ENCODE results near the gene FAM227B. TPM values are rescaled to one million over a fixed set of nuclear protein-coding genes. Genes with fewer than 3 reads are reported as not detected.
"Not testable (repeated sequence)": the region's sequence is repeated elsewhere in the genome, so short reads cannot be mapped to it uniquely, and the experiment has no call there.

The FAM227B gene
- total and polyA plus RNA-seq, 2 of the 13 experiments (the other 11 are each of a cell fraction or from before 2014, with no cell fraction given) = 1.9 to 2.6 TPM

GRCh38 chr15:49592829-49593316 is 27.7 kb downstream of the FAM227B start (continued):
- TF ChIP-seq NFYB (CRISPR knock-in tag; IDR thresholded peaks at IDR 0.05) (peak; percentile 72), ELF3 (CRISPR knock-in tag; IDR thresholded peaks at IDR 0.05) (peak; percentile 46; the same call in 1 of the 2 replicates), BCL3 (CRISPR knock-in tag; IDR thresholded peaks at IDR 0.05) (0 out of 2 replicates have a peak, but pooled peaks have one; percentile 48), ELF1 (CRISPR knock-in tag; IDR thresholded peaks at IDR 0.05) (peak; percentile 62), HES4 (CRISPR knock-in tag; IDR thresholded peaks at IDR 0.05; ENCODE audit: borderline replicate concordance) (peak; percentile 44; the same call in 1 of the 2 replicates), YY1 (IDR thresholded peaks at IDR 0.05; ENCODE audit: insufficient read depth, insufficient replicate concordance, low read depth, low read length) (peak; percentile 28), FOXA3 (CRISPR knock-in tag; IDR thresholded peaks at IDR 0.05) (peak; percentile 56), THAP11 (CRISPR knock-in tag; IDR thresholded peaks at IDR 0.05) (0 out of 2 replicates have a peak, but pooled peaks have one; percentile 14), GABPA (CRISPR knock-in tag; IDR thresholded peaks at IDR 0.05; ENCODE audit: low read depth) (peak; percentile 76), ZNF709 (CRISPR knock-in tag; IDR thresholded peaks at IDR 0.05) (0 out of 2 replicates have a peak, but pooled peaks have one; percentile 38), FOXP4 (CRISPR knock-in tag; IDR thresholded peaks at IDR 0.05) (0 out of 2 replicates have a peak, but pooled peaks have one; percentile 10), ZBTB38 (CRISPR knock-in tag; IDR thresholded peaks at IDR 0.05) (0 out of 2 replicates have a peak, but pooled peaks have one; percentile 27), PHF21A (CRISPR knock-in tag; IDR thresholded peaks at IDR 0.05) (peak; percentile 26; the same call in 1 of the 2 replicates), KDM5B (CRISPR knock-in tag; IDR thresholded peaks at IDR 0.05; ENCODE audit: borderline replicate concordance) (peak; percentile 46; the same call in 1 of the 2 replicates), YEATS4 (CRISPR knock-in tag; IDR thresholded peaks at IDR 0.05; ENCODE audit: borderline replicate concordance) (peak; percentile 63; the same call in 1 of the 2 replicates), FOXK1 (CRISPR knock-in tag; IDR thresholded peaks at IDR 0.05; ENCODE audit: borderline replicate concordance, low read depth) (peak; percentile 42; the same call in 1 of the 2 replicates), ZNF792 (CRISPR knock-in tag; IDR thresholded peaks at IDR 0.05) (peak; percentile 38; the same call in 1 of the 2 replicates), ZNF687 (CRISPR knock-in tag; IDR thresholded peaks at IDR 0.05) (peak; percentile 65), ZNF33B (CRISPR knock-in tag; IDR thresholded peaks at IDR 0.05) (0 out of 2 replicates have a peak, but pooled peaks have one; percentile 64), ZFP91 (CRISPR knock-in tag; IDR thresholded peaks at IDR 0.05; ENCODE audit: borderline replicate concordance) (0 out of 2 replicates have a peak, but pooled peaks have one; percentile 25)
- TF ChIP-seq GABPA (IDR thresholded peaks at IDR 0.05; ENCODE audit: low read depth, low read length) = not testable (repeated sequence)

Measured in HepG2 (cell line).